Osteocyte (in vitro differentiated cells): Measurements from ENCODE around the gene CHERP. TPM values are rescaled to one million over a fixed set of nuclear protein-coding genes. Genes with fewer than 3 reads are reported as not detected.
A peak's percentile ranks its signal among the peaks of the same experiment; 100 is the strongest.

Source experiments
- DNase-seq: peaks from one replicate; pipeline ENCODE4 v3.0.0; 2021; ENCODE audit warnings: mixed read lengths; ENCODE audit not compliant: unreplicated experiment; ENCODE audit errors: extremely low spot score
- H3K27ac Mint-ChIP-seq: one replicate; pipeline ENCODE4 v1.8.0; 2021; ENCODE audit warnings: mild to moderate bottlenecking, mixed read lengths; ENCODE audit not compliant: unreplicated experiment
- H3K27me3 Mint-ChIP-seq: one replicate; pipeline ENCODE4 v1.8.0; 2021; ENCODE audit warnings: mixed read lengths; ENCODE audit not compliant: unreplicated experiment
- H3K36me3 Mint-ChIP-seq: one replicate; pipeline ENCODE4 v1.8.0; 2021; ENCODE audit warnings: mixed read lengths; ENCODE audit not compliant: unreplicated experiment
- H3K4me1 Mint-ChIP-seq: one replicate; pipeline ENCODE4 v1.8.0; 2021; ENCODE audit warnings: mixed read lengths; ENCODE audit not compliant: unreplicated experiment
- H3K4me3 Mint-ChIP-seq: one replicate; pipeline ENCODE4 v1.8.0; 2021; ENCODE audit warnings: mild to moderate bottlenecking, moderate library complexity, mixed read lengths; ENCODE audit not compliant: unreplicated experiment
- H3K9me3 Mint-ChIP-seq: one replicate; pipeline ENCODE4 v1.8.0; 2021; ENCODE audit warnings: mixed read lengths; ENCODE audit not compliant: unreplicated experiment
- CTCF ChIP-seq: fragments of 200-600 bp; sonication (generic); IDR thresholded peaks from 2 replicates; pipeline ENCODE4 v1.5.0; 2021; ENCODE audit warnings: antibody characterized with exemption, mild to moderate bottlenecking, moderate library complexity
- total RNA-seq: library from RNA; stranded (reverse); gene quantifications from 2 replicates; pipeline ENCODE4 v1.2.1, GENCODE V29; 2021

Gene CHERP
- total RNA-seq, 1 donor from 2014 or later, result 50.1 TPM

- H3K27me3 Mint-ChIP-seq, result no peaks in the 10 kb centered on the region
- H3K4me1 Mint-ChIP-seq, result peaks cover 31% of the 10 kb centered on the region
- H3K36me3 Mint-ChIP-seq, result no peaks in the 10 kb centered on the region
- DNase-seq, result no peak
- H3K4me3 Mint-ChIP-seq, result peak overlapping the region; percentile 82
- H3K27ac Mint-ChIP-seq, result no peak overlapping the region
- H3K9me3 Mint-ChIP-seq, result no peaks in the 10 kb centered on the region
- no peak for TF ChIP-seq CTCF
Observed at GRCh38 chr19:16470541-16470910, 71.7 kb downstream of the CHERP start.

Other genes starting within 250 kb of the CHERP start
- gene KLF2, start 217.6 kb downstream of the CHERP start, total RNA-seq, result 41.4 and 55.5 TPM in 2 replicates
- 47.4 and 53.1 TPM in 2 replicates for gene EPS15L1, start 70.5 kb downstream of the CHERP start, total RNA-seq
- not detected in 2 replicates for gene CALR3, start 46.3 kb downstream of the CHERP start, total RNA-seq
- gene C19orf44, start 46.0 kb downstream of the CHERP start, total RNA-seq, result 5.3 and 5.5 TPM in 2 replicates
- gene SLC35E1, start 30.0 kb upstream of the CHERP start, total RNA-seq, result 49.8 and 55.5 TPM in 2 replicates
- 9.5 and 15.4 TPM in 2 replicates for gene MED26, start 85.8 kb upstream of the CHERP start, total RNA-seq
- 60.5 and 63.8 TPM in 2 replicates for gene SMIM7, start 117.7 kb upstream of the CHERP start, total RNA-seq
- 6.2 and 6.3 TPM in 2 replicates for gene TMEM38A, start 118.7 kb upstream of the CHERP start, total RNA-seq
- gene NWD1, start 177.4 kb upstream of the CHERP start, total RNA-seq, result not detected in 2 replicates